HG03521 (cell line): ENCODE measurements around the gene DUSP10.

Source experiments
- ATAC-seq: cut with Tn5 transposase; IDR thresholded peaks from one replicate; pipeline ENCODE4 v1.9.1; 2021; ENCODE audit warnings: mild to moderate bottlenecking, moderate library complexity; ENCODE audit not compliant: unreplicated experiment

The DUSP10 gene

DNA sequence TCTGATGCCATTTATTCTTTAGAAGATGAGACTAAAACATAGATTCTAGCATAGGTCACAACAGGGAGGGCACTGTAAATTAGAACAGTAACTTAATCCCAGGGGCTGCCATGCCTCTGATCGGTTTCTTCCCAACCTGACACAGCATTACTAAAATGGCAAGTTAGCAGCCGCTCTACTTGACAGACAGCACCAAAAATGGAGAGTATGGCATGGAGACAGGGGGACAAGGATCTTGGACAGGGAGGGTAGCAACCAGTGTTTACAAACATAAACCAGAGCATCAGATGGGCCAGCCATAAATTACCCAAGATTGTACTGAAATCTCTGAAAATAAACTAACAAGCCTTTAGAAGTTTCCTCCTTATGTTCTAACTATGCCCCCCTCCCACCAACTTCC is 5.9 kb downstream of the DUSP10 start:
- ATAC-seq = no peak

DNA sequence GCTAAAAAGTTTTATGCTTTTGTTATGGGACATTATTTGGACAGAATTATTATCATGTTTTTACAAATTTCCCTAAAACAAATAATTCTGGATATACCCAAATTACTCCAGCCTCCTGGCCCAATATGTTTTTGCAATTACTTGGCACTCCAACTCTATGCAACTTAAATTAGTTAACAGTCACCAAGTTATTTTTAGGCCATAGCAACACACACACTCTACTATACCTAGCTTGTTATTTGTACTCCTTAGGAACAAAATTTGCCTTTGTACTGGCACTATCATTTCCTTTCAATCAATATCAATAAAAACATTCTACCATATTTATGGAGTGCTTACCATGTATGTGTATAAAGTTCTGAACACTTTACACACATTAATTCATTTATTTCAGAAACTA is 7.7 kb downstream of the DUSP10 start:
- ATAC-seq = no peak

DNA sequence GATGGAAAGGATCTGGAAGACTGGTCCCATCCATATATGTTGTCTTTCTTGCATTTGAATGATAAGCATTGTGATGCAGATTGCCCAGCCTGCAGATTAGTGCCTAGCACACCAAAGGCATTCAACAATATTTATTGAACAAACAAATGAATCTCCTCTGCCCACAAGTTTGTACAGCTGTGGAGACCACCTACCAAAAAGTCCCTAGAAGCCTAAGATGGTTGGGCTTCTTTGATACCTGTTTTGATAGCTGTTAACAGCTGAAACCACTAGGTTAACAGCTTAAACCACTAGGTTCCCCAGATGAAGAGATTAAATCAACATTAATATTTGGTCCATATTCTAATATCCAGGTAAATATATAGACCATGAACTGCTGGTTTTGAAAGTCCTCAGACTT is 9.8 kb downstream of the DUSP10 start:
- no peak for ATAC-seq

- ATAC-seq = no peak
Observed at GRCh38 chr1:221729771-221730330, 12.0 kb downstream of the DUSP10 start.

DNA sequence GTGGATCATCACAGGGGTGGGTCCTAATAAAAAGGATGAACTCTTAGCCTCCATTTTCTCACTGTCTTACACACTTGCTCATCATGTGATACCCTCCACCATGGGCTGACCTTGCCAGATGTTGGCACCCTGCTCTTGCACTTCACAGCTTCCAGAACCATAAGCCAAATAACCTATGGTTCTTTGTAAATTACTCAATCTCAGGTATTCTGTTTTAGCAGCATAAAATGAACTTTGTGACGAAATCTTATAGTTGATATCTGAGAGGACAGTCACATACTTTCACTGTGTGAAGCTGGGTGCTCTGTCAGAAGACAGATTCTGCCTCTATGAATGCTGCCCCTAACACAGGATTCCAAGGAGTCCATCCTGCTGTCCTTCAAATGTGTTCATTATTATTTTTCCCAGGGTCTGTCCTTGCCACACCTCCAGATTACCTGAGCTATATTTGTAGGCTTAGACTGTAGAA is 13.8 kb downstream of the DUSP10 start:
- no peak for ATAC-seq

DNA sequence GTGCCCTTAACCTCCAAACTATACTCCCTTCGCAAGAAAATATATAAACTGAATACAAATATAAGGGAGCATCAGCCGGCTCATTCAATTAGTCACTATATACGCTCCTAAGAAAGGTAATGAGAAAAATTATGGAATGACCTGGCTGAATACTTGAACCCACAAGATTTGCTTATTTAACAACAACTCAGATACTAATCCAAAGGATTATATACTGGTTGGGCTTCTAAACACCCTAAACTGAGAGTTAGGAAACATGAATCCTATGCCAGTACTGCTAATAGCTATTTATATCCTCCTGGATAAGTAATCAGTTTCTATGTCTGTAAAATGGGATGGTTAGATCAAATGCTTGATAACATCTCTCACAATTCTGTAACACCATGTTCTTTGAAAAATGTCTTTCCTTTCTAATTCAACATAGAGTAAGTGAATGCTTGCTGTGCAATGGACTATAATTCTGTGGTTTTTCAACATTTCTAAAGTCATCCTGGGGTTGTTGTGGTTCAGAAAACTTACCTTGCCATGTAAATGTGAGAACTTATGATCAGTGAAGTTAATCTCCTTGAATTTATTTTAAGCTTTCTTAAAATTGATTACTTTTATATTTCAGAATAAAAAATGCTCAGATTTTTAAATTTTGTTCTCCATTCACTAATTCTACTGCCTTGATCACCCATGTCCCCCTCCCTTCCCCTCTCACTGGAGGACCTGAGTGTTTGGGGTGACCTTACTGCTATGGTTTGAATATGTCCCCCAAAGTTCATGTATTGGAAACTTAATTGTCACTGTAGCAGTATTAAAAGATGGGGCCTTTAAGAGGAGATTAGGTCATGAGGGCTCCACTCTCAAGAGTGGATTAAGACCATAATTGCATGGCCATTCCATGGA is 14.5 kb downstream of the DUSP10 start:
- ATAC-seq = no peak

- peak; percentile 73 for ATAC-seq
Observed at GRCh38 chr1:221725735-221726672, 15.9 kb downstream of the DUSP10 start.

DNA sequence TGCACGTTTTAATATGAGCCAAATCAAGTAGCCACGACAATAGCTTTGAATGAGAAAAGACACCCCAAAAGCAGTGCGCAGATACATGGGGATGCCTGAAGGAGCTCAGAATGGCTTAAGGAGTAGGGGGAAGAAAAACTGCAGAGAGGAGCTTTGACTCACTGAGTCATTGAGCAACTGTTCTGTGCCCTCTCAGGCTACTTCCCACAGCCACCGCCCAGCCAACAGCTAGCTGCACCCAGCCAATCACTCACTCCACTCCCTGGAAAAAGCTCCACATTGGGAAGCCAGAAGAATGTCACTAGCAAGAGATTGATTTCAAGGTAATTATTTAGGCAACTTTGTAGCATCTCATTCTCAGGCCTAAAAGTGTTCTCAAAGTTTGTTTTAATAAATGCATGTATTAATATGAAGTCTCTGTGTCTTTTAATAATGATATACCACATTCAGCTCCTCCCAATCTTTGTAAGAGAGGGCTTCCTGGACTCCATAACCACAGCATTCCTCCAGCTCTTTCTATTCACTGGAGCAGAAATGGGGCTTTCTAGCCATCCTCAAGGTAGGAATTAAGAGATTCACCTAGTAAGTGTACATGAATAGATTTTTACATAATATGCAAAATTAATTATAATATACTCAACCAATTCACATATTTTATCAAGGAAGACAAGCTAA is 16.8 kb downstream of the DUSP10 start:
- ATAC-seq = no peak

DNA sequence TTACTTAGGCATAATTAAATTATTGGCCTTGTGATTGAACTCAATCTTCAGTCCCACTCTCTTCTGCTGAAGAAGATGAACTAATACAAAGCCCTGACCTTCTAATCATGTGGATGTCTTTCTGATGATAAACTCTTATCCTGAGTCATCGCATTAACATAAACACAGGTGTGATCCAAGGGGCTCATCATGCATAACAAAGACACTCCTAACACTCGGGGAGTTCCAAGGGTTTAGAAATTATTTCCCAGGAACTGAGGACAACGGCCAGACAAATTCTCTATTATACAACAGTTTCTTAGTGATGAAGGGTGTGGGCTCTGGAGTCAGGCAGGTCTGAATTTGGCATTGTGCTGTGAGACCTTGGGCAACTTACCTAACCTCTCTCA is 18.0 kb downstream of the DUSP10 start:
- no peak for ATAC-seq

- no peak for ATAC-seq
Observed at GRCh38 chr1:221723018-221723847, 18.7 kb downstream of the DUSP10 start.

- ATAC-seq = no peak
Observed at GRCh38 chr1:221722254-221723017, 19.5 kb downstream of the DUSP10 start.

- no peak for ATAC-seq
Observed at GRCh38 chr1:221720545-221720944, 21.3 kb downstream of the DUSP10 start.

GRCh38 chr1:221719987-221720386 is 21.9 kb downstream of the DUSP10 start:
- no peak for ATAC-seq

DNA sequence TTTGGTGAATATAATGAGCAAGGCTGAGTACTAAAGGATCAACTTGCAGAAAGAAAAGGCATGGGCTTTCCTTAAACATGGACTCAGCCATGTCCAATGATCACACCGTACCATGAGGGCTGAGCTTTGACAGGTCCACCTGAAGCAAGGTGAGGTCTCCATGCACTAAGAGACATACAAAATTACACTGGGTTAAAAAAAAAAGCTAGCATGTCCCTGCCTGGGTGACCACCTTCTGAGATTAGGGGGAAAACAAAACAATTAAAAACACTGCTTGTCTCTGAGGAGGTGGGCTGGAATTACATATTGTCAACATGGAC is 22.7 kb downstream of the DUSP10 start:
- no peak for ATAC-seq

DNA sequence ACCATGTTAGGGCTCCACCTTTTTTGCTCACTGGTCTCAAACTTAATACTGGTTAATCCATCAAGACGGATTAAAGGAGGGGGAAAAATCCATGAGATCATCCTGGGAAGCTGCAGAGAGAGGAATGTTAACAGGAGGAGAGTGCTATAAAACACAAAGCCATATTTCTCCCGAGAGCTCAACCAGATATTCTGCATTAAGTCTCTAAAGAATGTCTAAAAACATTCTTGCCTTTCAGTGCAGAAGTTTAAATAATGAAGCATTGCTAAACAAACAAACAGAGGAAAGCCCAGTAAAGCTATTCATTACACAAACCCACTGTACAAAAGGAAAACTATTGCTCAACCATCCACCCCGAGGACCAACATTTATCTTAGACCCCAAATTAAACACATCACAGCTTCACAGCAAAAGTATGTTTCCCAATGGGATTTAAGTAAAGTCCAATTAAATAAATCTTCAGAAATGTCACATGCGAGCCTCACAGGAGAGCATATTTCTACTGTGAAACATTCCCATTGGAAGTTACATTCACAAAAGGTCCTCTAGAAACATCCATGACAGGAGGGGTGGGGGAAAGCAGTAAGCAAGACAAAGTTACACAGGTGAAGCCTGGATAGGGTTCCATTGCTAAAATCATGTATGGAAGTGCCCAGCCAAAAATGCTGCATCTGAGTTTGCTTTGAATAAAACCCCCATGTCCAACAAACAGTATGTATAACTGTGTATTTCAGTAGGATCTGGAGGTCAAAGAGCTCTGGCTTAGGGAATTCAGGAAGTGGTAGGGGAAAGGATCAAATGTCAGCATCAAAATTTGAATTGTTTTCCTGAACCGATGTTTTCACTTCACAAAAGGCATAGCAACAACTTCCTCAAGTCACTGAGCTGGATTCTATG is 23.3 kb downstream of the DUSP10 start:
- no peak for ATAC-seq

GRCh38 chr1:221717485-221717853 is 24.4 kb downstream of the DUSP10 start:
- ATAC-seq = no peak

- no peak for ATAC-seq
Observed at GRCh38 chr1:221716713-221717484, 25.0 kb downstream of the DUSP10 start.
